ENCODE measurements around the gene PIGR. TPM values are rescaled to one million over a fixed set of nuclear protein-coding genes. Genes with fewer than 3 reads are reported as not detected.

Gene PIGR
- total and polyA plus RNA-seq, 9 of the 15 experiments (the other 6 are each of a cell fraction or from before 2014, with no cell fraction given), result 0.01 to 1.5 (median 0.03) TPM; not detected in 4

DNA sequence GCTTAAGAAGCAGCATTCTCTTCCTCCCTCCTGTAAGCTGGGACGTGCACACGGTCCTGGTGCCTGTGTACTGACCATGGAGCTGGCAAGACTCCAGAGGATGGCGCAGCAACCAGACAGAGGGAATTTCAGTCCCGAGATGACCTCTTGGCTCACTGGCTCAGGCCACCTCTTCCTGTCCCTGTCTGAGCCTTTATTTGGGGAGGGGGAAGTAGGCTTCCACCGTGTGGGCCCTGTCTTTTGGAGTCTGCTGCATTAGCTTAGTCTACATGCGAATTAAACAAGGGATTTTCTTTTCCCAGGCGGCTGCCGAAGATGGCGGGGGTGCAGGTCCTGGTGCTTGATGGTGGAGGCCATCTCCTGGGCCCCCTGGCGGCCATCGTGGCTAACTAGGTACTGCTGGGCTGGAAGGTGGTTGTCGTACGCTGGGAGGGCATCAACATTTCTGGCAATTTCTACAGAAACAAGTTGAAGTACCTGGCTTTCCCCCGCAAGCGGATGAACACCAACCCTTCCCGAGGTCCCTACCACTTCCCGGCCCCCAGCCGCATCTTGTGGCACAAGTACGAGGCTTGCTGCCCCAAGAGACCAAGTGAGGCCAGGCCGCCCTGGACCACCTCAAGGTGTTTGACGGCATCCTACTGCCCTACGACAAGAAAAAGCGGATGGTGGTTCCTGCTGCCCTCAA, 38.8 kb downstream of the PIGR start (continued):
- TF ChIP-seq, protein P1, sequence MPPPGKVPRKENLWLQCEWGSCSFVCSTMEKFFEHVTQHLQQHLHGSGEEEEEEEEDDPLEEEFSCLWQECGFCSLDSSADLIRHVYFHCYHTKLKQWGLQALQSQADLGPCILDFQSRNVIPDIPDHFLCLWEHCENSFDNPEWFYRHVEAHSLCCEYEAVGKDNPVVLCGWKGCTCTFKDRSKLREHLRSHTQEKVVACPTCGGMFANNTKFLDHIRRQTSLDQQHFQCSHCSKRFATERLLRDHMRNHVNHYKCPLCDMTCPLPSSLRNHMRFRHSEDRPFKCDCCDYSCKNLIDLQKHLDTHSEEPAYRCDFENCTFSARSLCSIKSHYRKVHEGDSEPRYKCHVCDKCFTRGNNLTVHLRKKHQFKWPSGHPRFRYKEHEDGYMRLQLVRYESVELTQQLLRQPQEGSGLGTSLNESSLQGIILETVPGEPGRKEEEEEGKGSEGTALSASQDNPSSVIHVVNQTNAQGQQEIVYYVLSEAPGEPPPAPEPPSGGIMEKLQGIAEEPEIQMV (tag; conservative IDR thresholded peaks at IDR 0.05; ENCODE audit: low read depth), result no peak
- TF ChIP-seq MTA3 (IDR thresholded peaks at IDR 0.05; ENCODE audit: borderline replicate concordance) (peak; percentile 53; the same call in 1 of the 2 replicates), ILF3 (IDR thresholded peaks at IDR 0.05; ENCODE audit: borderline replicate concordance) (no peak), ZEB2 (IDR thresholded peaks at IDR 0.05) (no peak), RBM25 (IDR thresholded peaks at IDR 0.05; ENCODE audit: low read depth, low read length, severe bottlenecking) (no peak), NR3C1 (CRISPR knock-in tag; IDR thresholded peaks at IDR 0.05) (no peak), CBFB (CRISPR knock-in tag; IDR thresholded peaks at IDR 0.05) (no peak), BCOR (IDR thresholded peaks at IDR 0.05) (no peak), ZSCAN32 (CRISPR knock-in tag; IDR thresholded peaks at IDR 0.05) (no peak), TARDBP (IDR thresholded peaks at IDR 0.05) (no peak), KAT7 (CRISPR knock-in tag; IDR thresholded peaks at IDR 0.05; ENCODE audit: borderline replicate concordance) (no peak), SMC3 (conservative IDR thresholded peaks at IDR 0.05; ENCODE audit: insufficient read depth, low read depth, low read length) (peak; percentile 86), DMBX1 (CRISPR knock-in tag; IDR thresholded peaks at IDR 0.05; ENCODE audit: borderline replicate concordance) (peak; percentile 50; the same call in 1 of the 2 replicates), NFE2 (IDR thresholded peaks at IDR 0.05; ENCODE audit: low read depth) (no peak), RBM34 (IDR thresholded peaks at IDR 0.05; ENCODE audit: borderline replicate concordance, insufficient read depth, low read length) (no peak)
- TF ChIP-seq, protein P2, sequence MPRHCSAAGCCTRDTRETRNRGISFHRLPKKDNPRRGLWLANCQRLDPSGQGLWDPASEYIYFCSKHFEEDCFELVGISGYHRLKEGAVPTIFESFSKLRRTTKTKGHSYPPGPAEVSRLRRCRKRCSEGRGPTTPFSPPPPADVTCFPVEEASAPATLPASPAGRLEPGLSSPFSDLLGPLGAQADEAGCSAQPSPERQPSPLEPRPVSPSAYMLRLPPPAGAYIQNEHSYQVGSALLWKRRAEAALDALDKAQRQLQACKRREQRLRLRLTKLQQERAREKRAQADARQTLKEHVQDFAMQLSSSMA (CRISPR knock-in tag; IDR thresholded peaks at IDR 0.05), result no peak
- TF ChIP-seq, protein P3, sequence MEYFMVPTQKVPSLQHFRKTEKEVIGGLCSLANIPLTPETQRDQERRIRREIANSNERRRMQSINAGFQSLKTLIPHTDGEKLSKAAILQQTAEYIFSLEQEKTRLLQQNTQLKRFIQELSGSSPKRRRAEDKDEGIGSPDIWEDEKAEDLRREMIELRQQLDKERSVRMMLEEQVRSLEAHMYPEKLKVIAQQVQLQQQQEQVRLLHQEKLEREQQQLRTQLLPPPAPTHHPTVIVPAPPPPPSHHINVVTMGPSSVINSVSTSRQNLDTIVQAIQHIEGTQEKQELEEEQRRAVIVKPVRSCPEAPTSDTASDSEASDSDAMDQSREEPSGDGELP (CRISPR knock-in tag; IDR thresholded peaks at IDR 0.05; ENCODE audit: borderline replicate concordance), result peak; percentile 64; the same call in 1 of the 2 replicates
- TF ChIP-seq, protein P4, sequence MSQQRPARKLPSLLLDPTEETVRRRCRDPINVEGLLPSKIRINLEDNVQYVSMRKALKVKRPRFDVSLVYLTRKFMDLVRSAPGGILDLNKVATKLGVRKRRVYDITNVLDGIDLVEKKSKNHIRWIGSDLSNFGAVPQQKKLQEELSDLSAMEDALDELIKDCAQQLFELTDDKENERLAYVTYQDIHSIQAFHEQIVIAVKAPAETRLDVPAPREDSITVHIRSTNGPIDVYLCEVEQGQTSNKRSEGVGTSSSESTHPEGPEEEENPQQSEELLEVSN (IDR thresholded peaks at IDR 0.05; ENCODE audit: borderline replicate concordance in 1 of 2, extremely low read depth in 1 of 2, insufficient read depth in 1 of 2, insufficient read length in 1 of 2, low read depth in 1 of 2, low read length in 1 of 2, poor library complexity in 1 of 2, severe bottlenecking in 1 of 2), result no peak
- TF ChIP-seq, protein P5, sequence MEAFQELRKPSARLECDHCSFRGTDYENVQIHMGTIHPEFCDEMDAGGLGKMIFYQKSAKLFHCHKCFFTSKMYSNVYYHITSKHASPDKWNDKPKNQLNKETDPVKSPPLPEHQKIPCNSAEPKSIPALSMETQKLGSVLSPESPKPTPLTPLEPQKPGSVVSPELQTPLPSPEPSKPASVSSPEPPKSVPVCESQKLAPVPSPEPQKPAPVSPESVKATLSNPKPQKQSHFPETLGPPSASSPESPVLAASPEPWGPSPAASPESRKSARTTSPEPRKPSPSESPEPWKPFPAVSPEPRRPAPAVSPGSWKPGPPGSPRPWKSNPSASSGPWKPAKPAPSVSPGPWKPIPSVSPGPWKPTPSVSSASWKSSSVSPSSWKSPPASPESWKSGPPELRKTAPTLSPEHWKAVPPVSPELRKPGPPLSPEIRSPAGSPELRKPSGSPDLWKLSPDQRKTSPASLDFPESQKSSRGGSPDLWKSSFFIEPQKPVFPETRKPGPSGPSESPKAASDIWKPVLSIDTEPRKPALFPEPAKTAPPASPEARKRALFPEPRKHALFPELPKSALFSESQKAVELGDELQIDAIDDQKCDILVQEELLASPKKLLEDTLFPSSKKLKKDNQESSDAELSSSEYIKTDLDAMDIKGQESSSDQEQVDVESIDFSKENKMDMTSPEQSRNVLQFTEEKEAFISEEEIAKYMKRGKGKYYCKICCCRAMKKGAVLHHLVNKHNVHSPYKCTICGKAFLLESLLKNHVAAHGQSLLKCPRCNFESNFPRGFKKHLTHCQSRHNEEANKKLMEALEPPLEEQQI (IDR thresholded peaks at IDR 0.05), result no peak
